ENCODE results near the gene PSMC4. TPM values are rescaled to one million over a fixed set of nuclear protein-coding genes. Genes with fewer than 3 reads are reported as not detected.

Gene PSMC4
- total and polyA plus RNA-seq, 4 donors, result 37.7 to 66.8 (median 57.1) TPM

GRCh38 chr19:39941151-39941550, 29.8 kb upstream of the PSMC4 start:
- Histone ChIP-seq H3K4me3 (ENCODE audit: low read length in 2 of 2) (no peak overlapping the region), H3K36me3 (ENCODE audit: control insufficient read depth in 1 of 2, insufficient read depth in 2 of 2, low read length in 1 of 2) (no peaks in the 10 kb centered on the region), H3K9me3 (ENCODE audit: control insufficient read depth, low read length) (no peaks in the 10 kb centered on the region), H3K27ac (ENCODE audit: low read depth in 1 of 2, low read length in 2 of 2) (no peak overlapping the region), H3K27me3 (ENCODE audit: control insufficient read depth in 1 of 2, insufficient read depth in 2 of 2, low read length in 1 of 2) (no peaks in the 10 kb centered on the region), H3K4me1 (ENCODE audit: control insufficient read depth in 1 of 2, insufficient read depth in 2 of 2, low read length in 2 of 2) (no peaks in the 10 kb centered on the region)
- DNase-seq (no peak), ATAC-seq (ENCODE audit: low FRiP score) (no peak)
- intact Hi-C loops (cut with DNase I), result no loop called here
- 61 to 65% methylated on average over 6 of the region's 6 CpGs for WGBS, 2 donors

GRCh38 chr19:39941615-39942365, 29.2 kb upstream of the PSMC4 start:
- no peak for DNase-seq
- ATAC-seq (ENCODE audit: low FRiP score), result no peak
- no peaks in the 10 kb centered on the region for H3K27me3 ChIP-seq (ENCODE audit: control insufficient read depth in 1 of 2, insufficient read depth in 2 of 2, low read length in 1 of 2)
- H3K4me1 ChIP-seq (ENCODE audit: control insufficient read depth in 1 of 2, insufficient read depth in 2 of 2, low read length in 2 of 2), result no peaks in the 10 kb centered on the region
- no peak overlapping the region for H3K4me3 ChIP-seq (ENCODE audit: low read length in 2 of 2)
- intact Hi-C loops (cut with DNase I), result no loop called here
- H3K27ac ChIP-seq (ENCODE audit: low read depth in 1 of 2, low read length in 2 of 2), result no peak overlapping the region
- H3K36me3 ChIP-seq (ENCODE audit: control insufficient read depth in 1 of 2, insufficient read depth in 2 of 2, low read length in 1 of 2), result no peaks in the 10 kb centered on the region
- no peaks in the 10 kb centered on the region for H3K9me3 ChIP-seq (ENCODE audit: control insufficient read depth, low read length)
- 19 to 21% methylated on average over 5 of the region's 5 CpGs for WGBS, 2 donors

- ATAC-seq (ENCODE audit: low FRiP score) (no peak), DNase-seq (no peak)
- H3K27ac ChIP-seq (ENCODE audit: low read depth in 1 of 2, low read length in 2 of 2), result no peak overlapping the region
- no peaks in the 10 kb centered on the region for H3K36me3 ChIP-seq (ENCODE audit: control insufficient read depth in 1 of 2, insufficient read depth in 2 of 2, low read length in 1 of 2)
- H3K27me3 ChIP-seq (ENCODE audit: control insufficient read depth in 1 of 2, insufficient read depth in 2 of 2, low read length in 1 of 2), result no peaks in the 10 kb centered on the region
- intact Hi-C loops (cut with DNase I), result no loop called here
- no peaks in the 10 kb centered on the region for H3K9me3 ChIP-seq (ENCODE audit: control insufficient read depth, low read length)
- H3K4me1 ChIP-seq (ENCODE audit: control insufficient read depth in 1 of 2, insufficient read depth in 2 of 2, low read length in 2 of 2), result no peaks in the 10 kb centered on the region
- WGBS, 2 donors, result 50 to 67% methylated on average over 4 of the region's 4 CpGs
- H3K4me3 ChIP-seq (ENCODE audit: low read length in 2 of 2), result no peak overlapping the region
Measured at GRCh38 chr19:39942366-39942730, 28.6 kb upstream of the PSMC4 start.

- no peaks in the 10 kb centered on the region for H3K27me3 ChIP-seq (ENCODE audit: control insufficient read depth in 1 of 2, insufficient read depth in 2 of 2, low read length in 1 of 2)
- intact Hi-C loops (cut with DNase I), result no loop called here
- H3K4me1 ChIP-seq (ENCODE audit: control insufficient read depth in 1 of 2, insufficient read depth in 2 of 2, low read length in 2 of 2), result no peaks in the 10 kb centered on the region
- H3K27ac ChIP-seq (ENCODE audit: low read depth in 1 of 2, low read length in 2 of 2), result no peak overlapping the region
- 82 to 85% methylated on average over 7 of the region's 7 CpGs for whole genome bisulfite sequencing, 2 donors
- no peak for ATAC-seq (ENCODE audit: low FRiP score)
- DNase-seq, result no peak
- H3K9me3 ChIP-seq (ENCODE audit: control insufficient read depth, low read length), result no peaks in the 10 kb centered on the region
- no peaks in the 10 kb centered on the region for H3K36me3 ChIP-seq (ENCODE audit: control insufficient read depth in 1 of 2, insufficient read depth in 2 of 2, low read length in 1 of 2)
- H3K4me3 ChIP-seq (ENCODE audit: low read length in 2 of 2), result no peak overlapping the region
Measured at GRCh38 chr19:39943586-39943985, 27.4 kb upstream of the PSMC4 start.

- ATAC-seq (ENCODE audit: low FRiP score) (no peak), DNase-seq (no peak)
- H3K36me3 ChIP-seq (ENCODE audit: control insufficient read depth in 1 of 2, insufficient read depth in 2 of 2, low read length in 1 of 2), result no peaks in the 10 kb centered on the region
- no peaks in the 10 kb centered on the region for H3K27me3 ChIP-seq (ENCODE audit: control insufficient read depth in 1 of 2, insufficient read depth in 2 of 2, low read length in 1 of 2)
- WGBS, 2 donors, result 78 to 80% methylated on average over 4 of the region's 4 CpGs
- no peak overlapping the region for H3K4me3 ChIP-seq (ENCODE audit: low read length in 2 of 2)
- H3K4me1 ChIP-seq (ENCODE audit: control insufficient read depth in 1 of 2, insufficient read depth in 2 of 2, low read length in 2 of 2), result no peaks in the 10 kb centered on the region
- intact Hi-C loops (cut with DNase I), result no loop called here
- H3K9me3 ChIP-seq (ENCODE audit: control insufficient read depth, low read length), result no peaks in the 10 kb centered on the region
- H3K27ac ChIP-seq (ENCODE audit: low read depth in 1 of 2, low read length in 2 of 2), result no peak overlapping the region
Measured at GRCh38 chr19:39946532-39946931, 24.4 kb upstream of the PSMC4 start.

- intact Hi-C loops (cut with DNase I), result no loop called here
Measured at GRCh38 chr19:39949026-39949747, 21.8 kb upstream of the PSMC4 start.

GRCh38 chr19:39951065-39951650, 19.8 kb upstream of the PSMC4 start:
- no peak for DNase-seq
- Histone ChIP-seq H3K27ac (ENCODE audit: low read depth in 1 of 2, low read length in 2 of 2) (no peak overlapping the region), H3K4me3 (ENCODE audit: low read length in 2 of 2) (no peak overlapping the region), H3K4me1 (ENCODE audit: control insufficient read depth in 1 of 2, insufficient read depth in 2 of 2, low read length in 2 of 2) (no peaks in the 10 kb centered on the region), H3K9me3 (ENCODE audit: control insufficient read depth, low read length) (no peaks in the 10 kb centered on the region), H3K36me3 (ENCODE audit: control insufficient read depth in 1 of 2, insufficient read depth in 2 of 2, low read length in 1 of 2) (no peaks in the 10 kb centered on the region), H3K27me3 (ENCODE audit: control insufficient read depth in 1 of 2, insufficient read depth in 2 of 2, low read length in 1 of 2) (no peaks in the 10 kb centered on the region)
- ATAC-seq (ENCODE audit: low FRiP score), result no peak
- 86 to 87% methylated on average over 2 of the region's 2 CpGs for WGBS, 2 donors
- intact Hi-C loops (cut with DNase I), result no loop called here

More at GRCh38 chr19:39949026-39949747, 21.8 kb upstream of the PSMC4 start:
- Histone ChIP-seq H3K27me3 (ENCODE audit: control insufficient read depth in 1 of 2, insufficient read depth in 2 of 2, low read length in 1 of 2) (no peaks in the 10 kb centered on the region), H3K9me3 (ENCODE audit: control insufficient read depth, low read length) (no peaks in the 10 kb centered on the region), H3K36me3 (ENCODE audit: control insufficient read depth in 1 of 2, insufficient read depth in 2 of 2, low read length in 1 of 2) (no peaks in the 10 kb centered on the region), H3K4me1 (ENCODE audit: control insufficient read depth in 1 of 2, insufficient read depth in 2 of 2, low read length in 2 of 2) (no peaks in the 10 kb centered on the region), H3K27ac (ENCODE audit: low read depth in 1 of 2, low read length in 2 of 2) (no peak overlapping the region), H3K4me3 (ENCODE audit: low read length in 2 of 2) (no peak overlapping the region)
- no peak for ATAC-seq (ENCODE audit: low FRiP score)
- DNase-seq, result no peak
- WGBS, 2 donors, result 85 to 86% methylated on average over 2 of the region's 2 CpGs

- Histone ChIP-seq H3K36me3 (ENCODE audit: control insufficient read depth in 1 of 2, insufficient read depth in 2 of 2, low read length in 1 of 2) (no peaks in the 10 kb centered on the region), H3K4me3 (ENCODE audit: low read length in 2 of 2) (no peak overlapping the region), H3K4me1 (ENCODE audit: control insufficient read depth in 1 of 2, insufficient read depth in 2 of 2, low read length in 2 of 2) (no peaks in the 10 kb centered on the region), H3K27ac (ENCODE audit: low read depth in 1 of 2, low read length in 2 of 2) (no peak overlapping the region), H3K9me3 (ENCODE audit: control insufficient read depth, low read length) (no peaks in the 10 kb centered on the region), H3K27me3 (ENCODE audit: control insufficient read depth in 1 of 2, insufficient read depth in 2 of 2, low read length in 1 of 2) (no peaks in the 10 kb centered on the region)
- 54 to 58% methylated on average over 3 of the region's 3 CpGs for WGBS, 2 donors
- intact Hi-C loops (cut with DNase I), result no loop called here
- DNase-seq (no peak), ATAC-seq (ENCODE audit: low FRiP score) (no peak)
Measured at GRCh38 chr19:39951686-39952085, 19.3 kb upstream of the PSMC4 start.

- ATAC-seq (ENCODE audit: low FRiP score) (no peak), DNase-seq (no peak)
- intact Hi-C loops (cut with DNase I), result no loop called here
- WGBS, 2 donors, result 84 to 88% methylated on average over 7 of the region's 7 CpGs
- Histone ChIP-seq H3K9me3 (ENCODE audit: control insufficient read depth, low read length) (no peaks in the 10 kb centered on the region), H3K27me3 (ENCODE audit: control insufficient read depth in 1 of 2, insufficient read depth in 2 of 2, low read length in 1 of 2) (no peaks in the 10 kb centered on the region), H3K27ac (ENCODE audit: low read depth in 1 of 2, low read length in 2 of 2) (no peak overlapping the region), H3K4me1 (ENCODE audit: control insufficient read depth in 1 of 2, insufficient read depth in 2 of 2, low read length in 2 of 2) (no peaks in the 10 kb centered on the region), H3K4me3 (ENCODE audit: low read length in 2 of 2) (no peak overlapping the region), H3K36me3 (ENCODE audit: control insufficient read depth in 1 of 2, insufficient read depth in 2 of 2, low read length in 1 of 2) (no peaks in the 10 kb centered on the region)
Measured at GRCh38 chr19:39953915-39954314, 17.1 kb upstream of the PSMC4 start.

All from aorta (tissue), 5 donors.